GM19324 (cell line): ENCODE measurements around the gene KRT9.

Experiments
- ATAC-seq: cut with Tn5 transposase; IDR thresholded peaks from one replicate; pipeline ENCODE4 v1.9.1; 2021; ENCODE audit warnings: mild to moderate bottlenecking, moderate library complexity; ENCODE audit not compliant: unreplicated experiment, low FRiP score

Gene KRT9

DNA sequence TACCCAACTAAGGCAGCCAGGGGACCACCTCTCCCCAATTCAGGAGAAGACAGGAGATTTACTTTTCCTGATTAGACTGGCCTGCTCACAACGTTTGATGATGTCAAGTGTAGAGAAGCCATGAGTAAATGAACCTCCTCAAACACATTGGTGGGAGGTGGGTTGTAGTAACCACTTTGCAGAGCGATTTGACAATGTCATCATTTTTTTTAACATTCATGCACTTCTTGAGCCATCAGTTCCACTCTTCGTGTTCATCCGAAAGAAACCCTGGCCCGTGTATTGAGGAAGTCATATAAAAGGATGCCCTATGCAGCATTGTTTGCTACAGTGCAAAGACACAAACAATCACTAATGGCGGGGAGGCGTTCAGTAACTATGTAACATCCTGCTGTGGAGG is 38.2 kb downstream of the KRT9 start:
- no peak for ATAC-seq

DNA sequence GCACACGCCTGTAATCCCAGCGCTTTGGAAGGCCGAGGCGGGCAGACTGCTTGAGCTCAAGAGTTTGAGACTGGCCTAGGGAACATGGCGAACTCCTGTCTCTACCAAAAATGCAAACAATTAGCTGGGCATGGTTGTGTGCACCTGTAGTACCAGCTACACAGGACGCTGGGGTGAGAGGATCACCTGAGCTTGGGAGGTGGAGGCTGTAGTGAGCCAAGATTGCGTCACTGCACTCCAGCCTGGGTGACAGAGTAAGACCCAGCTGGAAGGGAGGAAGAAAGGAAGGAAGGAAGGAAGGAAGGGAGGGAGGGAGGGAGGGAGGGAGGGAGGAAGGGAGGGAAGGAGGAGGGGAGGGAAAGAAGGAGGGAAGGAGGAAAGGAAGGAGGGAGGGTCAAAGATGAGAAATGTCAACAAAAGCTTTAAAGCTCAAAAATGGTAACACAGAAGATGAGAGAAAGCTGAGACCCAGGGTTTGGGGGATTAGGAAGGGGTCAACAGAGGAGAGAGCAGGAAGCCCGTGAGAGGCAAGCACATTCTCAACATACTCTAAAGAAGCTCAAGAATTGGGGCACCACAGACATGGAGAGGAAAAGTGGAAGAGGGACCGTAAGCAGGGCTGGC is 38.8 kb downstream of the KRT9 start:
- no peak for ATAC-seq

DNA sequence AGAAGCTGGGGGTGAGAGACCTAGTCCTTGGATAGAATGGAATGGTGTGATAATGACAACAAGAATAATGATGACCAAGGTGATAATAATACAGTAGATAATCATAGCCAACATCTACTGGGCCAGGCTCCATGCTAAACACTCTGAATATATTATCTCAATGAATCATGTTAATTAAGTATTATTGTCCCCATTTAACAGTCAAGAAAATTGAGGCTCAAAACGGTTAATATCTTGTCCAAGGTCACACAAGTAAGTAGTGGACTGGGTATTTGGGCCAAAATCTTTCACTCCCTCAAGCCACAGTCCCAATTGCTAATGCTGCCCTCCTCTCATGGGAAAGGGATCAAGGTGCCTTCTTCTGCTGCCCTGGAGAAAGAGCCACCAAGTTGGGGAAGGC is 39.9 kb downstream of the KRT9 start:
- ATAC-seq = no peak

DNA sequence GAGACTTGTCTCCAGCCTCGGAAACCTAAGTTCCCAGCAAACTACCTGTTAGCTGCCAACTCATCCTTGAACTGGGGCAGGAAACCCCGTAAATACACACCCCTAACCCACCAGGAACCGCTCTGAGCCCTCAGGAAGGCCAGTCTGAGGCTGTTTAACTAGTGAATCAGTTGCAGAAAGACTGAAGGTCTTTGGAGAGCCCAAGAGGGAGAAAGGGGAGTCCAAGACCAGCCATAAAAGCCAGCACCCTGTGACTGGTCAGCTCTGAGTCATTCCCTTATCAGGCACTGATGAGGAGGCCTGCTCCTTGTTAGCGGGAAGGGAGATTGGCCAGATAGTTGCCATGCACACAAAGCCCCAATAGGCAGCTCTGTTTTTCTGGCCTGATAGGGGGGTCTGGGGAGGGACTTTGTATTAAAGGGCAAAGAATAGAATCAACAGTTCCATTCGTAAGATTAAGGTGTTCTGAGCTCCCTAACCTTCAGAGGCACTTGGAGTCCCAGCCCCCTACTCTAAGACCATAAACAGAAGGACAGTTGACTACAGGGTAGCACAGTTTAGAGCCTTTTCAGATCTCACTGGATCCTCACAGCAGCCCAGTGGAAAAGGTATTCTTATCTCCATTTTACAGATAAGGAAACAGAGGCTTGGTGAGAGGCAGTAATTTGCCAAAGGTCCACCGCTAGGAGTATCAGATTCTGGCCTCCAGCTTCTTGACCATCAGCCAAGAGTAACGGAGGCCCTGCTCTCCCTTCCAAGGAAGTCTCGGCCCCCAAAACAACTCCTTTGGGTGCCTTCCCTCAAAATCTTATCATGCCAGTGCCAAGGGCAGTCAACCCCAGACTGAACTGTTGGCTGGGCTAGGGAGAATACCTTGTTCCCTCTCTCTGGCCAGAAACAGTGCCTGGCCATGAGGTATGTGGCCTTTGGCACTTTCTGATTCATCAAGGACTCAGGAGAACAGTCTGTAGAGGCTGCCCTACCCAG is 41.5 kb downstream of the KRT9 start:
- ATAC-seq = no peak

DNA sequence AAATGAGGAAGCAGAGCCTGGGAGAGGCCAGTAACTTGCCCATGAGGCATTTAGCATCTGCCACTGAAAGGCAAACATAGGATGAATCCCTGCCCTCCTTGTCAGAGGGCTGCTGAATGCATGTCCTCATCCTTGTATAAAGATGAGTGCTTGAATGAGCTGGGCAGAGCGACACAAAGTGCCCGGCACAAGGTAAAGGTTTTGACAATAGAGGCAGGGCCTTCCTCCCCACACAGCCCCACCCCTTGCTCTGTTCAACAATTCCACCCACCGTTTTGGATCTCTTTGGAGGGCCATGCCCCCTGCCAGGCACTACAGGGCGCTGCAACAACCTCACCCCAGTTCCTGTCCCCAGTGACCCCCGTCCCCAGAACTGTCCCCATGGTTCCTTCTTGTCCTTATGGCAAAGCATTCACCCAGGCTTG is 42.4 kb downstream of the KRT9 start:
- ATAC-seq = no peak

DNA sequence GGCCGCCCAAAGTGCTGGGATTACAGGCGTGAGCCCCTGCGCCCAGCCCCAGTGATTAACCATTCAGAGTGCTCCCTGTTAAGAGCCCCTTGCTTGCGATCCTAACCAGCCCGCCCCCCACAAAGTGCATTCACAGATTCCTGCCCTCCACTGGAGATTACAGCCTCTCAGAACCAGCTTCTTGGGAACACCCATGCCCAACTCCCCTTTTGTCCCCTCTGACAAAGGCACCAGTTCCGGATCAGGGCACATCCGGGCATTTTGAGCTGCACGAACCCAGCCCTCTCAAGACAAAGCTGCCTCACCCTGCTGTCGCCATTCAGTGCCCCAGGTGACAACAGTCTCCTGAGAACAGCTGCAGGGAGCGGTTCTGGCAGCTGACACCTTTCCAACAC is 42.9 kb downstream of the KRT9 start:
- ATAC-seq = no peak

DNA sequence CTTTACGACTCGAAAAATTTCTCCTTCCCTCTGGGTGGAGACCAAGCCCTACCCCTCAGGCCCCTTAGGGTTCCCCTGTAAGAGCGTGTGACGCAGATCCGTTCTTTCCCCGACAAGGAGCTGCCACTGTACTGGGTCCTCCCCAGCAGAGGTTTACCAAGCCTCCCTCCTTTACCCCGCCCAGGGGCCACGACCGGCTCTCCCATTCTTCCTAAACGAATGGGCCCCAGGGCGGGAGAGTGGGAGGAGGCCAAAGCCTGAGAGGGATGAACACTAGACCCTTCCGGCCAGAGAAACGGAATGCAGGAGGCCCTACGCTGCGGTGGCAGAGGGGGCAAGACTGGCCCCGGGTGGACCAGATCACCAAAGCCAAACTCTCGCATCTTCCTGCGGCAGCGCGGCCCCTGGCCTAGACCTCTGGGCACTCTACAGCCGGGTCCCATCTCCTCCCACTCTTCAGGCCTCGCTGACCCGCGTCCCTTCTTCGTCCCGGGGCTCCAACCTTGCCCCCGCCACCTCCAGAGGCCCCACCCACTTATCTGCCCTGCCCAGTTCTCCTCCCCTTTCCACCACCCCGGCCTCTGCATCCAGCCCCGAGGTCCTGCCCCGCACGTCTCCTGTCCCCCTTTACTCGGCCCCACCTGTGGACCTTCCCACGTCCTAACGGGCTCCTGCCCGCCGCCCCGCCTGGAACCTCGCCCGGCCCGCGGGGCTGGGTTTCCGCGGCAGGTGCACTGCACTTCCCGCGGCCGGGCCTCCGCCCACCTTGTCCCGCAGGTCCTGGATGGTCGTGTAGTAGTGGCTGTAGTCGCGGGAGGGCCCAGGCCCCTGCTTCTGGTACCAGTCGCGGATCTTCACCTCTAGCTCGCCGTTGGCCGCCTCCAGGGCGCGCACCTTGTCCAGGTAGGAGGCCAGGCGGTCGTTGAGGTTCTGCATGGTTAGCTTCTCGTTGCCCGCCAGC is 44.5 kb downstream of the KRT9 start:
- ATAC-seq = no peak

DNA sequence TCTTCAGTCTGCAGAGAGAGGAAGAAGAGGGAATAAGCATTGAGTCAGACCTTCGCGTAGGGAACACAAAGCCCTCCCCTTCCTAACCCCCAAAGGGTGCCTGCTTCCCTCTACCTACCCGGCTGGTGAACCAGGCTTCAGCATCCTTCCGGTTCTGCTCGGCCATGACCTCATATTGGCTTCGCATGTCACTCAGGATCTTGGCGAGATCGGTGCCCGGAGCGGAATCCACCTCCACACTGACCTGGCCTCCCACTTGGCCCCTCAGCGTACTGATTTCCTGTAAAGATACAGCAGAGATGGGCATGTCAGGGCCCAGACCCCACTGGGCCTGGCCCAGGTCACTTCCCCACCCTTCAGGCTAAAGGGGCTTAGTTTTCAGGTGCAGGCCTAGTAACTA is 47.6 kb downstream of the KRT9 start:
- no peak for ATAC-seq

DNA sequence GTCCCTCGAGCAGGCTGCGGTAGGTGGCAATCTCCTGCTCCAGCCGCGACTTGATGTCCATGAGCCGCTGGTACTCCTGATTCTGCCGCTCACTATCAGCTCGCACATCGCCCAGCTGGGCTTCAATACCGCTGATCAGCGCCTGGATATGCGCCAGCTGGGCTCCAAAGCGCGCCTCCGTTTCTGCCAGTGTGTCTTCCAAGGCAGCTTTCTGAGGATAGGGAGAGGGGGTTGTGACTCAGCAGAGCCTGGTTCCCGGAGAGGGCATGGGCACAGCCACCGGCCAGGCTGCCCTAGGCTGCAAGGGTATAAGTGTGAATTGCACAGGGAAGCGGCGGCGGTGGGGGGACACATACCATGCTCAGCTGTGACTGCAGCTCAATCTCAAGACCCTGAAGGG is 48.1 kb downstream of the KRT9 start:
- no peak for ATAC-seq

DNA sequence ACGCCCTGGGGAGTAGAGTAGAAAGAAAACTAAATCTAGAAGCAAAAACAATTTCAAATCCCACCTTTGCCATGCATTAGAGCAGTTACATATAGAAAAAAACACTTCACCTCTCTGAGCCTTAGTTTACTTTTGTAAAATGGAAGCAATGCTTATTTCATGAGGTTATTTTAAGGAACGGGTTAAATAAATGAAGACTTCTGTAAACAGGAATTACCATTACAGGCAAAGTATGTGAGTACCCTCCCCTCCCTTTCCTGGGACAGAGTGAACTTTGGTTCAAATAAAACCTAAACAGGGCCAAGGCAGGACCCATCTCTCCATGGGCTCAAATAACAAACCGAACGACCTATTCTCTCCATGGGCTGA is 48.6 kb downstream of the KRT9 start:
- ATAC-seq = no peak

DNA sequence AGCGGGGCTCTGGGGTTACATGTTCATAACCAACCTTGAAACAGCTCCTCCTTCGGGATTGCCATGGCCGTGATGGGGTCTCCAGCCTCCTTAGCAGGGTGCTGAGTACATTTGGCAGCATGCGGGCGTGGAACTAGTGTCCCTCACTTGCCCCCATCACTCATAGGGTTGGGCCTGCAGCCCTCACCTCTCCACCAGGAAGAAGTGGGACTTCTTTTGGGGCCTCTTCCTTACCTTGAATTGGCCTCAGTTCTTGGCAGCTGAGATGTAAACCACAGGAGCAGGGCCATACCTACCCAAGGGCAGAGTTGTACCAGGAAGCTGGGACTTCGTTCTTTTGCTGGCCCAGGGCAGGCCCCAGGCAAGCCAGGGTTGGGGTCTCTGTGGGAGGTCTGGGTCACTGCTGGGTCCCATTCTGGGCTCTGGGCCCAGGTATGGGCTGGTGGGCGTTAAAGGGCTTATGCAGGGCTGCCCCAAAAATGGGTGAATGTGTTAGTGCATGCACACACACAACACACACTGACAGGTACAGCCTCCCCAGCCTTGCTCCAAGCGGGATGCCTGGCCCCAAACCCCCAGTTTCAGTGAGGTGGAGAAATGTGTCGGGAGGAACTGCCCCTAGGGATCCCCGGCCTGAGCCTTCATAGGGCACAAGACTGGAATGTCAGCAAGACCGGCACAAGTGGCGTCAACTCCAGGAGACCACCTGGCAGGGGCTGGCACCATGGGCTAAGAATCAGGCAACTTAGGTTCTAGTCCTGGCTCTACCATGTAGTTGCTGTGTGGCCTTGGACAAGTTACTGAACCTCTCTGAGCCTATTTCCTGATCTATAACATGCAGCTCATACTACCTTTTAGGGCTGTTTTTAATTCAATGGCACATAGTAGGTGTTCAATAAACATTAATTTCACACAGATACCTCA is 49.3 kb downstream of the KRT9 start:
- no peak for ATAC-seq

DNA sequence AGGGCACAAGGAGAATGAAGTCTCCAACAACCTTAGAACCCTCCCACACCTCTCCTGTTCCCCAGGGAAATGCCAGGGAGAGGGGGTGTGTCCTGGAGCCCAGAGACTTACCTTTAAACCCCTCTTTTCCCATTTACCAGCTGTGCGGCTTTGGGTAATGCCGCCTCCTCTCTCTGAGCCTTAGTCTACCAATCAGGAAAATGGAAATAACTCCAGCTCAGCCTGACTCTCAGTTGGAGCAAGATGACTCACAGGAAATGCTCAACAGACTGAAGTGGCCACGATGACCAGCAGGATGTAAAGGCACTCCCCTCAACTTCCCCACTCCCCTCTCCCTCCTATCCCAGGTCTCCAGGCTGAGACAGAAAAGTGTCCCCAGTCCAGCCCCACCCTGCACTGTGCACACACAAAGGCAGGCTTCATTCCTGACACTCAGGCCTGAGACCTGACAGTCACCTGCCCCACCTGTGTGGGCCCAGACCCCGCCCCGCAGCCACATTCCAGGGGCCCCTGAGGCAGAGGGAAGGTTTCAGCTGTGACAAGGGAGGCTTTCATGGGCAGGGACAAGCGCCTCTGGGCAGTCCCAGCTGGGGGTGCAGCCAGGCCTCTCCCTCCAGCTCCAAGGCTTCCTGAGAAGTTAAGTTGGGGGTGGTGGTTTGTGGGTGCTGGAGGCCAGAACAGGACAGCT is 50.1 kb downstream of the KRT9 start:
- no peak for ATAC-seq

DNA sequence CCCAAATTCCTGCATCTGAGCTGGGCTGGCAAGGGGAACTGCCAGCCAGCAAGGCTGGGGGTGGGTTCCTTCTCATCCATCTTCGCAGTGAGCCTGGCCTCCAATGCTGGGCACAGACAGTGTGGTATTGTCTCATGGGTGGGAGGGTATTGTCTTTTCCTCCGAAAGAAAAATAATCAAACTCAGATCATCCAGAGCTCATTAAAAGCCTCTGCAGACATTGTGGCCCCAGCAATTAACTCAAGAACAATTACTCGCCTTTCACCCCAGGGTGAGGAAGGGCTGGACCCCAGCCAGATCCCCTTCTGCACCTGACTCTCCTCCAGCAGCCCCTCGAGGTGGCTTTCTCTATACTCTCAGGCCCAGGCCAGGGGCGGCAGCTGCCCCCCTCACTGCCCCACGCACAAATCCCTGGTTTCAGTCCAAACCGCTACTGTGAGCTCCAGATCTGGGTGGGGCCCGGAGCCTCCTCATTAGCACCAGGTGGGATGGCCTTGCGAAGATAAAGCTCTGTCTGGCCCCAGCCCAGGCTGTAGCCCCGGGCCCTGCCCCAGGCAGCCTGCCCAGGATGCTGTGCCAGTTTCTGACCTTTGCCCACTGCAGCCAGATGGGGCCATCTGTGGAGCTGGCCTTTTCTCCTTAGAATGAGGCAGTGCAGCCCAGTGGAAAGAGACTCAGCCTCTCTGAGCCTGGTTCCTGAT is 50.9 kb downstream of the KRT9 start:
- ATAC-seq = no peak

DNA sequence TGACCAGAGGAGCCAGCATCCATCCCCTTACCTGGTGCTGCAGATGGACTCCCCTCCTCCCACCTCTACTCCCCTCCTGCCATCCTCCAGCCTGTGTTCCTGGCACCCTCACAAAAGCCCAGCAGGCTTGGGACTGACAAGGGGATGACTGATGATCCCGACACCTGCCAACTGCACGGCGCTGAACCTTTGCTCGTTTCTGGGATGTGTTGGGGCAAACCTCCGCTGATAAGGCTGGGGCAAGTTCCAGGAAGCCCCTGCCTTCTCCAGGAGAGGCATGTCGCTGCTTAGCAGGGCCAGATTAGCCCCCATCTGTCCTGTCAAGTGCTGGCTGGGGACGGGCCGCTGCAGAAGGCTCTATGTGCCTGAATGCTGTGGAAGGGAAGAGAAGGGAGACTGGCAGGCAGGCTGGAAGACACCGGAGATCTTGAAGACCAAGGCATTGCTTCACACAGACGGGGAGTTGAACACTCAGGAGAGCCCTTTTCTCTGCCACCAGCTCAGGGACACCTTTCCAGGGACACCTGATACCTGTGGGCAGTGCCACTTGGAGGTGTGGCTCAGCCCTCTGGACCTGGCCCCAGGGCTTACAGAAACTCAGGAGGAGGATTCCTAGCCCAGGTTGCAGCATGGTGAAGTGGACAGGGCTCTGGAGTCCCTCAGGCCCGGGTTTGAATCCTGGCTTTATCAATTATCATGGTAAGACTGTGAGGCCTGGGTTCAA is 52.2 kb downstream of the KRT9 start:
- ATAC-seq = no peak

DNA sequence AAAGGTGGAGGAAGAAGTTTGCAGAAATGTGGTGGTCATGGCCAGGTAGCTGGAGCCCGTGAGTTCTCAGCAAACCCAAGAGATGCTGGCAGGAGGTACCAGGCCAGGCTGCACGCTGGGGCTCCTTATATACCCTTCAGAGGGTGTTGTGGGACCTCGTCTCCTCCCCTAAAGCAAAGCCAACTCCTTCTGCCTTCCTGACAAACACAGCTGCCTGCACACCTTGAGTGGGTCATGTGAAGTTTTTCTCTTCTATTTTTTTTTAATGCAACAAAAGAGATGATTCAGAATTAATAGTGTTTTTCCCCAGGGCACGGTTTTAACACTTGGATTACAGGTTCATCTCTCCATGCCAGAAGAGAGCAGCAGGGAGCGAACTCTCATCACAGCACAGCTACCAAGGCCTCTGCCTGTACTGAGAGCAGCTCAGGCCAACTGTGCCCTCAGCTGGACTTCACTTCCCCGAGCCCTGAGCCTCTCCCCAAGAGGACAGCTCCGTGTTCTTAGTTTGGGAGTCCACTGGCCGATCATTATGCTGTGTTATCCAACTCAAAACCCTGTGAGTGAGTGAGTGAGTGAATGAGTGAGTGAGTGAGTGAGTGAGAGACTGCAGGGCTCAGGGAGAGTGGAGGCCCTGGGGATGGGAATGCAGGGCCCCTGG is 52.9 kb downstream of the KRT9 start, which contains the start of gene KRT15:
TSS of gene KRT15 (minus strand) at position 102 of the 661 bp plus-strand sequence. CDS start at position 39, 63 bp downstream.
- no peak for ATAC-seq

DNA sequence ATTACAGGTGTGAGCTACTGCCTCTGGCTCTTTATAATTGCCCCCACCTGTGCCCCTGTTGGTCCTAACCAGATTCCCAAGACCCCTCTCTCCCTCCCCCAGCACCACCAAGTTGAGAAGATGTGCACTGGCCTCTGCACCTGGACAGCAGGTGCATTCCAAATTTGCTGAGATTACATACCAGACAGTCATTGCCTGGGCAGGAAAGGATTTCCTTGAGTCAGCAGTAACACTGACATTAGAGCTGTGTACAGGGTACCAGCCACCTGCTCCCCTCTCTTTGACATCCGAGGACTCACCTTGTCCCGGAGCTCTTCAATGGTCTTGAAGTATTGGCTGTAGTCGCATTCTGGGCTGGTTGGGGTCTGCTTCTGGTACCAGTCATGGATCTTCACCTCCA is 53.8 kb downstream of the KRT9 start:
- no peak for ATAC-seq

DNA sequence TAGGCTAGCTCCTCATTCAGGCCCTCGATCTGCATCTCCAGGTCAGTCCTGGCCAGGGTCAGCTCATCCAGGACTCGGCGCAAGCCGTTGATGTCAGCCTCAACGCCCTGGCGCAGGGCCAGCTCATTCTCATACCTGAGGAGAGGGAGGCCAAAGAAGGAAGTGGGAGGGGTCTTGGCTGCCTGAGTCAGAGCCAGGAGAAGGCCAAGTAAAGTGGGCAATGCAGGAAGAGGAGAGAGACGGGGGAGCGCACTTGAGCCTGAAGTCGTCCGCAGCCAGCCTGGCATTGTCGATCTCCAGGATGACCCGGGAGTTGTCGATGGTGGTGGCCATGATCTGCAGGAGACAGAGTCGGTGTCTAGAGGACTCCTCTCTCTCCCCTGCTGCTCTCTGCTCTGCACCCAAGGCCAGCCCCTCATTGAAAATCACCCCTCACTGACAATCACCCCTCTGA is 55.0 kb downstream of the KRT9 start:
- ATAC-seq = no peak
